Neural crest cell (in vitro differentiated cells): Measurements from ENCODE around the gene MYLIP. TPM values are rescaled to one million over a fixed set of nuclear protein-coding genes. Genes with fewer than 3 reads are reported as not detected.
"Not testable (repeated sequence)": the region's sequence is repeated elsewhere in the genome, so short reads cannot be mapped to it uniquely, and the experiment has no call there.

ENCODE experiments used
- DNase-seq: peaks from one replicate; pipeline ENCODE4 v3.0.0; 2021; ENCODE audit warnings: low read depth, mixed read lengths, low spot score
- H3K27ac Mint-ChIP-seq: one replicate; pipeline ENCODE4 v1.8.0; 2021; ENCODE audit warnings: mild to moderate bottlenecking, mixed read lengths; ENCODE audit not compliant: unreplicated experiment
- H3K27me3 Mint-ChIP-seq: 2 replicates; pipeline ENCODE4 v1.8.0; 2021; ENCODE audit warnings: low read depth, mild to moderate bottlenecking, mixed read lengths
- H3K36me3 Mint-ChIP-seq: 2 replicates; pipeline ENCODE4 v1.8.0; 2021; ENCODE audit warnings: low read depth, mild to moderate bottlenecking, mixed read lengths
- H3K4me1 Mint-ChIP-seq: 2 replicates; pipeline ENCODE4 v1.8.0; 2021; ENCODE audit warnings: mixed read lengths
- H3K4me3 Mint-ChIP-seq: one replicate; pipeline ENCODE4 v1.8.0; 2021; ENCODE audit warnings: mild to moderate bottlenecking, mixed read lengths
- H3K9me3 Mint-ChIP-seq: 2 replicates; pipeline ENCODE4 v1.8.0; 2021; ENCODE audit warnings: mixed read lengths
- CTCF ChIP-seq: fragments of 200-600 bp; sonication (generic); conservative IDR thresholded peaks from 2 replicates; pipeline ENCODE4 v1.5.0; 2021; ENCODE audit warnings: antibody characterized with exemption, mild to moderate bottlenecking
- total RNA-seq: library from RNA; stranded (reverse); gene quantifications from 2 replicates; pipeline ENCODE4 v1.2.1, GENCODE V29; 2021

MYLIP gene
- total RNA-seq, 1 donor from 2014 or later, result 4.5 TPM

DNA sequence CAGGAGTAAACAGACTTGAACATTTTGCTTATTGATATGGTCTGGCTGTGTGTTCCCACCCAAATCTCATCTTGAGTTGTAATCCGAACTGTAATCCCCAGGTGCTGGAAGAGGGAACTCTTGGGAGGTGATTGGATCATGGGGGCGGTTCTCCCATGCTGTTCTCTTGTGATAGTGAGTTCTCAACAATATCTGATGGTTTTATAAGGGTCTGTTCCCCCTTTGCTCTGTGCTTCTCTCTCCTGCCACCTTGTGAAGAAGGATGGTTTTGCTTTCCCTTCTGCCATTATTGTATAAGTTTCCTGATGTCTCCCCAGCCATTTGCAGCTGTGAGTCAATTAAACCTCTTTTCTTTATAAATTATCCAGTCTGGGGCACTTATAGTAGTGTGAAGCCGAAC lies 40.0 kb downstream of the MYLIP start:
- H3K4me1 Mint-ChIP-seq, result peaks cover 14% of the 10 kb centered on the region
- no peak overlapping the region for H3K27ac Mint-ChIP-seq
- H3K36me3 Mint-ChIP-seq, result no peaks in the 10 kb centered on the region
- peaks cover 38% of the 10 kb centered on the region for H3K27me3 Mint-ChIP-seq
- no peaks in the 10 kb centered on the region for H3K9me3 Mint-ChIP-seq
- no peak overlapping the region for H3K4me3 Mint-ChIP-seq
- TF ChIP-seq CTCF, result peak; percentile 60
- no peak for DNase-seq

DNA sequence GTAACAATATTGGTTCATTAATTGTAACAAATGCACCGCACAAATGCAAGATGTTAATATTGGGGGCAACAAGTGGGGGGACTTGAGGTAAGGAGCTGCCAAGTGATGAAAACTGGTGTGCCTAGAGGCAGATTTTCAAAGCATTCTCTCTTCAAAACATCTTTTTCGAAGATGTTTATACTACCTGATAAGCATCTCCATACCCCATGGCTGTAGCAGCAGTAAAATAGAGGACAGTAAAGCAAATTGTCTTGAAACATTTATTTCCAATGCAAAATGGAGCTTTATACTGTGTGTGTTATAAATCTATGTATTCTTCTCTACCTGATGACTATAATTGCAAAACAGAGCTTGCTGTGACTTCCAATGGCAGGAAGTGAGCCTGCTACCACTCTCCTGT lies 42.5 kb downstream of the MYLIP start:
- DNase-seq, result no peak
- Mint-ChIP-seq H3K36me3 (no peaks in the 10 kb centered on the region), H3K9me3 (peaks cover 3% of the 10 kb centered on the region), H3K27ac (no peak overlapping the region), H3K4me3 (no peak overlapping the region), H3K27me3 (peaks cover 42% of the 10 kb centered on the region), H3K4me1 (peaks cover 18% of the 10 kb centered on the region)
- TF ChIP-seq CTCF, result no peak

GRCh38 chr6:16173167-16173940 lies 44.5 kb downstream of the MYLIP start:
- Mint-ChIP-seq H3K4me3 (no peak overlapping the region), H3K4me1 (peaks cover 10% of the 10 kb centered on the region), H3K27me3 (peaks cover 37% of the 10 kb centered on the region), H3K36me3 (no peaks in the 10 kb centered on the region), H3K9me3 (peaks cover 3% of the 10 kb centered on the region), H3K27ac (no peak overlapping the region)
- no peak for TF ChIP-seq CTCF
- no peak for DNase-seq

GRCh38 chr6:16174416-16175078 lies 45.7 kb downstream of the MYLIP start:
- DNase-seq, result no peak
- TF ChIP-seq CTCF, result no peak
- H3K9me3 Mint-ChIP-seq, result peaks cover 3% of the 10 kb centered on the region
- peaks cover 33% of the 10 kb centered on the region for H3K27me3 Mint-ChIP-seq
- H3K4me1 Mint-ChIP-seq, result peaks cover 5% of the 10 kb centered on the region
- no peak overlapping the region for H3K4me3 Mint-ChIP-seq
- no peaks in the 10 kb centered on the region for H3K36me3 Mint-ChIP-seq
- H3K27ac Mint-ChIP-seq, result no peak overlapping the region

DNA sequence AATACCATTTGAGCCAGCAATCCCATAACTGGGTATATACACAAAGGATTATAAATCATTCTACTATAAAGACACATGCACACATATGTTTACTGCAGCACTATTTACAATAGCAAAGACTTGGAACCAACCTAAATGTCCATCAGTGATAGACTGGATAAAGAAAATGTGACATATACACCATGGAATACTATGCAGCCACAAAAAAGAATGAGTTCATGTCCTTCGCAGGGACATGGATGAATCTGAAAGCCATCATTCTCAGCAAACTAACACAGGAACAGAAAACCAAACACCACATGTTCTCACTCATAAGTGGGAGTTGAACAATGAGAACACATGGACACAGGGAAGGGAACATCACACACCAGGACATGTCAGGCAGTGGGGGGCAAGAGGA lies 47.7 kb downstream of the MYLIP start:
- H3K4me1 Mint-ChIP-seq, H3K27ac Mint-ChIP-seq: not testable (repeated sequence)
- peaks cover 24% of the 10 kb centered on the region for H3K27me3 Mint-ChIP-seq

DNA sequence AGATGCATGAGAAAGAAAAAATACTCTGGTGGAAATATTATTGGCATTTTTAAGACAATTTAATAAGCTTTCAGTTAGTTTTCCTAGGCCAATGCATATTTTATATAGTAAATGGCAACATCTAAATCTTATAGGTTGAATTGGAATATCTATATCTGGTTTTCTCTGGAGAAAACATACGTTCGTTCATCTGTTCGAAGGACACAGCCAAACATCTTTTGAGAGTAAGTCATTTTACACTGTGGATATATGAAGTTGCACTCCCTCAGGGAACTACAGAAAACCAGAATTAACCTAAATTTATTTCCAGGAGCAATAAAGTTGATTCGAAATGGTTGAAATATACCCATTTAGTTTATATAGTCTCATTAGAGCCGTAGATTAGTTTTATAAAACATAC lies 49.0 kb downstream of the MYLIP start:
- no peak overlapping the region for H3K4me3 Mint-ChIP-seq
- H3K27me3 Mint-ChIP-seq, result peaks cover 20% of the 10 kb centered on the region
- DNase-seq, result no peak
- no peak for TF ChIP-seq CTCF
- H3K9me3 Mint-ChIP-seq, result peaks cover 3% of the 10 kb centered on the region
- no peak overlapping the region for H3K27ac Mint-ChIP-seq
- H3K4me1 Mint-ChIP-seq, result peaks cover 5% of the 10 kb centered on the region
- no peaks in the 10 kb centered on the region for H3K36me3 Mint-ChIP-seq

More for the DNA sequence above, 47.7 kb downstream of the MYLIP start:
- not testable (repeated sequence) for H3K36me3 Mint-ChIP-seq, DNase-seq, H3K4me3 Mint-ChIP-seq, H3K9me3 Mint-ChIP-seq
